Measurements from ENCODE around the gene FKBP10. TPM values are rescaled to one million over a fixed set of nuclear protein-coding genes. Genes with fewer than 3 reads are reported as not detected.
"Not testable (repeated sequence)": the region's sequence is repeated elsewhere in the genome, so short reads cannot be mapped to it uniquely, and the experiment has no call there.

The FKBP10 gene
- total and polyA plus RNA-seq, 11 donors, result 6.5 to 40.4 (median 12.5) TPM

DNA sequence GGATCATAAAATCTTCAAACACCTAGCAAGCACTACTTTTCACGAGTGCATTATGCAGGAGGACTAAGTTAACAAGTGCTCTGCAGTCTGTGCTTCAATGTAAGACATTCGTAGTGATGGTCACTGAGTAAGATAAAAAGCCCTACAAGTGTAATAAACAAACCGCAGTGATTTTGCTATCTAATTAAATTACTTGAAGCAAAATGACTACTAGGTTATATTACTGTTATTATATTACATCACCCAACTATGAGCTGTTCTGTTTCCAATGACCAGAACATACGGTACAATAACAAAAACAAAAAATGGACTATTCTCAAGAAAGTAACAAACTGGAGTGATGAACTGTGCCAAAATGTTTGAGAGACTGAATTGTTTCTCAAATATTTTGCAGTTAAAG is 36.0 kb downstream of the FKBP10 start:
- Histone ChIP-seq H3K27ac (peak overlapping the region in 2 of 12 donors; percentile 1 to 38), H3K27me3 (no peaks in the 10 kb centered on the region), H3K4me1 (peaks cover 0 to 21% (median 7%) of the 10 kb centered on the region in 12 donors), H3K9me3 (no peaks in the 10 kb centered on the region), H3K4me3 (no peak overlapping the region), H3K36me3 (peaks cover 0 to 39% (median 11%) of the 10 kb centered on the region in 9 donors)
- intact Hi-C loops (cut with DNase I), result no loop called here
- ATAC-seq (no peak), DNase-seq (no peak)
- 78 to 82% (median 81%) methylated on average over 4 of the region's 4 CpGs for WGBS, 4 donors
- TF ChIP-seq, protein P1, sequence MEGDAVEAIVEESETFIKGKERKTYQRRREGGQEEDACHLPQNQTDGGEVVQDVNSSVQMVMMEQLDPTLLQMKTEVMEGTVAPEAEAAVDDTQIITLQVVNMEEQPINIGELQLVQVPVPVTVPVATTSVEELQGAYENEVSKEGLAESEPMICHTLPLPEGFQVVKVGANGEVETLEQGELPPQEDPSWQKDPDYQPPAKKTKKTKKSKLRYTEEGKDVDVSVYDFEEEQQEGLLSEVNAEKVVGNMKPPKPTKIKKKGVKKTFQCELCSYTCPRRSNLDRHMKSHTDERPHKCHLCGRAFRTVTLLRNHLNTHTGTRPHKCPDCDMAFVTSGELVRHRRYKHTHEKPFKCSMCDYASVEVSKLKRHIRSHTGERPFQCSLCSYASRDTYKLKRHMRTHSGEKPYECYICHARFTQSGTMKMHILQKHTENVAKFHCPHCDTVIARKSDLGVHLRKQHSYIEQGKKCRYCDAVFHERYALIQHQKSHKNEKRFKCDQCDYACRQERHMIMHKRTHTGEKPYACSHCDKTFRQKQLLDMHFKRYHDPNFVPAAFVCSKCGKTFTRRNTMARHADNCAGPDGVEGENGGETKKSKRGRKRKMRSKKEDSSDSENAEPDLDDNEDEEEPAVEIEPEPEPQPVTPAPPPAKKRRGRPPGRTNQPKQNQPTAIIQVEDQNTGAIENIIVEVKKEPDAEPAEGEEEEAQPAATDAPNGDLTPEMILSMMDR (IDR thresholded peaks at IDR 0.05), result no peak
- no peak for TF ChIP-seq POLR2A (IDR thresholded peaks at IDR 0.05)

DNA sequence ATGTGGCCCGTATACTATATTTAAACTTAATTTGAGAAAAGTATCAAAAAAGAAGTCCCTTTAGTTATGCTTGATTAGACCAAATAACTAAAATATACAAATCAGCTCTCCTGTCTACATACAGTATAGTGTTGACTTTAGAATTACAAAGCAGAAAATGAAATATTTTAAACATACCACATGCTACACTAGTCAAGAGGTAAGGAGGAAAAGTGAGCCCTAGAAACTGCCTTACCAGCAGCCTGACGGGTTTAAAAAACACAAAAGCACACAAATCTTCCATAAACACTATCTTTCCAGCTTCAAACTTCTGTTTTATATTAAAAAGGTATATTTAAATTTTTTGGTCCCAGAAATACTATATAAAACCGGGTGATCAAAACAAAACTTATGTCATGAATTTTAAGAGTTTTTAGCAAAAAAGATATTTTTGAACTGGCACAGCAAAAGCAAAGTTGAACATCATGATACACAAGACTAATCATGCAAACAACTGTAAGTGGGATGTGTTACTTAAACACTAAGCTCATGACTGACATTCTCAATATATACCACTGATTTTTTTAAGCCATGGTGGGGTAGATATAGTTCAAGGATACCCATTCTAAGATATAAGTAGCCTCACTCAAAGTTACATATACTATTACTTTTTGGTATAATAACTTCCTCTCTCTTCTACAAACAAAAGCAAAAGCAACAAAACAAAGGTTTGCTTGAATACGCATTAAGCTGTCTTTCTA is 36.6 kb downstream of the FKBP10 start:
- DNase-seq (no peak), ATAC-seq (no peak)
- TF ChIP-seq POLR2A (IDR thresholded peaks at IDR 0.05), result no peak
- TF ChIP-seq, protein P1 (IDR thresholded peaks at IDR 0.05), result no peak
- Histone ChIP-seq H3K9me3 (no peaks in the 10 kb centered on the region), H3K27me3 (no peaks in the 10 kb centered on the region), H3K4me1 (peaks cover 0 to 21% (median 7%) of the 10 kb centered on the region in 12 donors), H3K36me3 (peaks cover 0 to 46% (median 17%) of the 10 kb centered on the region in 9 donors), H3K27ac (peak overlapping the region in 3 of 12 donors; percentile 1 to 46 (median 38)), H3K4me3 (no peak overlapping the region)
- whole genome bisulfite sequencing, 4 donors, result 72 to 84% (median 75%) methylated on average over 4 of the region's 4 CpGs
- intact Hi-C loops (cut with DNase I), result no loop called here

DNA sequence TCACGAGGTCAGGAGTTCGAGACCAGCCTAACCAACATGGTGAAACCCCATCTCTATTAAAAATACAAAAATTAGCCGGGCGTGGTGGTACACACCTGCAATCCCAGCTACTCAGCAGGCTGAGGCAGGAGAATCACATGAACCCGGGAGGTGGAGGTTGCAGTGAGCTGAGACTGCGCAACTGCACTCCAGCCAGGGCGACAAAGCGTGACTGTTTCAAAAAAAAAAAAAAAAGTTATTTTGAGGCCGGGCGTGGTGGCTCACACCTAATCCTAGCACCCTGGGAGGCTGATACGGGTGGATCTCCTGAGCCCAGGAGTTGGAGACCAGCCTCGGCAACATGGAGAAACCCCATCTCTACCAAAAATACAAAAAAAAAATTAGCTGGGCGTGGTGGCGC is 38.6 kb downstream of the FKBP10 start:
- Histone ChIP-seq H3K4me1 (peaks cover 0 to 21% (median 7%) of the 10 kb centered on the region in 12 donors), H3K36me3 (peaks cover 0 to 54% (median 24%) of the 10 kb centered on the region in 9 donors)
- H3K27me3 ChIP-seq; ATAC-seq; H3K27ac ChIP-seq; H3K9me3 ChIP-seq; intact Hi-C loops (cut with DNase I); H3K4me3 ChIP-seq; DNase-seq: not testable (repeated sequence)
- WGBS, 4 donors, result 92 to 98% (median 95%) methylated on average over 13 to 14 of the region's 14 CpGs

DNA sequence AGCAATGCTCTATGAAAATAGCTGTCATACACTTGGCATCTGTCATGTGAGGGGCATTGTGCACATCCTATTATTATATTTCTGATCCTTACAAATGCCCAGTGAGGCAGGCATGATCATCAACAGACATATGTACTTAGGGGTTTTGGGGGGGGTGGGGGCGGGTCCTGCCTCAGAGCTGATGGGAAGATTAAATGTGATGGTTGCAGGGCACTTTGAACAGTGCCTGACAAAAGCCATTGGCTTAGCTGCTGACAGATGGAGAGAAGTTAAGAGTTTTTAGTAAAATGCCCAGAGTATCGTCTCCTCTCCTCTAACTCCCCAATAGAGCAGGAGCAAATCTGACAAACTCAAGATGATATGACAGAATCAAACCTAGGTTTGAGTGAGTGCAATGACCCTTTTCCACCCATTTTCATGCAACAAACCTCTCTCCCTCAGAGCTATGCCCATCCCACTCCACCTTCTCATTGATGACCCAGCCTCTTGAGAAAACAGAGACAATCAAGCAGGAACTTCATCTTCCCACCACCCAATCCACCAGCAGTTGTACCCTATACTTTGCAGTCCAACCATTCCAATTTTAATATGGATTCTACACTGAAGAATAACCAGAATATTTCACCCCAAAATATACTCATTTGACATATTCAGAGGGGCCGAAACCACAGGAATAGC is 47.6 kb downstream of the FKBP10 start:
- no peak for ATAC-seq
- intact Hi-C loops (cut with DNase I), result no loop called here
- DNase-seq, result no peak
- 64 to 76% (median 71%) methylated on average over 3 of the region's 3 CpGs for WGBS, 4 donors
- no peaks in the 10 kb centered on the region for H3K27me3 ChIP-seq
- TF ChIP-seq, protein P1 (IDR thresholded peaks at IDR 0.05), result no peak
- no peak for TF ChIP-seq POLR2A (IDR thresholded peaks at IDR 0.05)
- H3K9me3 ChIP-seq, result no peaks in the 10 kb centered on the region
- H3K4me3 ChIP-seq, result no peak overlapping the region
- no peaks in the 10 kb centered on the region for H3K36me3 ChIP-seq
- no peak overlapping the region for H3K27ac ChIP-seq
- H3K4me1 ChIP-seq, result peaks cover 0 to 49% (median 31%) of the 10 kb centered on the region in 12 donors

All from heart left ventricle (tissue), 16 donors.